Right atrium auricular region (tissue), 2 donors: ENCODE measurements around the gene MEAF6. TPM values are rescaled to one million over a fixed set of nuclear protein-coding genes. Genes with fewer than 3 reads are reported as not detected.

Experiments
- DNase-seq: peaks from one replicate; pipeline ENCODE4 v3.0.0-alpha.2; 2019; ENCODE audit warnings: low spot score
- H3K27ac ChIP-seq, 2 donors: fragments of 200-600 bp; sonication (generic); 1 replicate in 1 of 2; 2 replicates in 1 of 2; pipeline ENCODE4 v1.5.1; 2016 to 2019
- H3K27me3 ChIP-seq, 2 donors: fragments of 200-600 bp; sonication (generic); one replicate each; pipeline versions ENCODE4 v1.5.1 to v1.6.0; 2017 to 2019
- H3K36me3 ChIP-seq: fragments of 200-600 bp; sonication (generic); one replicate; pipeline ENCODE4 v1.5.1; 2016
- H3K4me1 ChIP-seq, 2 donors: fragments of 200-600 bp; sonication (generic); one replicate each; pipeline versions ENCODE4 v1.5.1 to v1.6.0; 2017 to 2019
- H3K4me3 ChIP-seq, 2 donors: fragments of 200-600 bp; sonication (generic); 1 replicate in 1 of 2; 2 replicates in 1 of 2; pipeline ENCODE4 v1.5.1; 2017 to 2019; ENCODE audit warnings: mild to moderate bottlenecking in 1 of 2, moderate library complexity in 1 of 2
- H3K9me3 ChIP-seq, 2 donors: fragments of 200-600 bp; sonication (generic); one replicate each; pipeline ENCODE4 v1.5.1; 2019
- CTCF ChIP-seq, 2 donors: fragments of 200-600 bp; sonication (generic); IDR thresholded peaks; one replicate each; pipeline ENCODE4 v1.5.1; 2019; ENCODE audit warnings: antibody characterized with exemption in 2 of 2
- total RNA-seq, 2 donors: library from RNA; depleted of rRNA; stranded (reverse); fragments of >200 nt; gene quantifications; one replicate each; pipeline ENCODE4 v1.1.0, GENCODE V29; 2016

MEAF6 gene
- total RNA-seq, 2 donors from 2014 or later = 50.4 to 61.0 TPM

GRCh38 chr1:37501661-37502060 is 12.9 kb downstream of the MEAF6 start:
- H3K27ac ChIP-seq = no peak overlapping the region
- no peaks in the 10 kb centered on the region for H3K9me3 ChIP-seq
- peaks cover 0 to 11% of the 10 kb centered on the region in 2 donors for H3K4me1 ChIP-seq
- peaks cover 17% of the 10 kb centered on the region for H3K36me3 ChIP-seq
- TF ChIP-seq CTCF (IDR thresholded peaks at IDR 0.05) = no peak
- no peaks in the 10 kb centered on the region for H3K27me3 ChIP-seq
- no peak overlapping the region for H3K4me3 ChIP-seq
- DNase-seq = no peak

- Histone ChIP-seq H3K4me1 (peaks cover 0 to 11% of the 10 kb centered on the region in 2 donors), H3K27ac (no peak overlapping the region), H3K4me3 (no peak overlapping the region), H3K27me3 (no peaks in the 10 kb centered on the region), H3K36me3 (peaks cover 14% of the 10 kb centered on the region), H3K9me3 (no peaks in the 10 kb centered on the region)
- no peak for TF ChIP-seq CTCF (IDR thresholded peaks at IDR 0.05)
- peak; percentile 59 for DNase-seq
Measured at GRCh38 chr1:37498872-37499617, 15.5 kb downstream of the MEAF6 start.

- TF ChIP-seq CTCF (IDR thresholded peaks at IDR 0.05) = no peak
- no peak for DNase-seq
- Histone ChIP-seq H3K4me1 (peaks cover 0 to 11% of the 10 kb centered on the region in 2 donors), H3K36me3 (peaks cover 14% of the 10 kb centered on the region), H3K4me3 (no peak overlapping the region), H3K27ac (no peak overlapping the region), H3K9me3 (no peaks in the 10 kb centered on the region), H3K27me3 (no peaks in the 10 kb centered on the region)
Measured at GRCh38 chr1:37497832-37498231, 16.7 kb downstream of the MEAF6 start.

- H3K9me3 ChIP-seq = no peaks in the 10 kb centered on the region
- peaks cover 0 to 11% of the 10 kb centered on the region in 2 donors for H3K4me1 ChIP-seq
- peaks cover 7% of the 10 kb centered on the region for H3K36me3 ChIP-seq
- TF ChIP-seq CTCF (IDR thresholded peaks at IDR 0.05) = no peak
- DNase-seq = no peak
- H3K4me3 ChIP-seq = no peak overlapping the region
- no peaks in the 10 kb centered on the region for H3K27me3 ChIP-seq
- no peak overlapping the region for H3K27ac ChIP-seq
Measured at GRCh38 chr1:37495875-37496274, 18.7 kb downstream of the MEAF6 start.

GRCh38 chr1:37493336-37494098 is 21.0 kb downstream of the MEAF6 start:
- Histone ChIP-seq H3K27ac (no peak overlapping the region), H3K27me3 (no peaks in the 10 kb centered on the region), H3K4me3 (no peak overlapping the region), H3K36me3 (peaks cover 12% of the 10 kb centered on the region), H3K9me3 (no peaks in the 10 kb centered on the region), H3K4me1 (no peaks in the 10 kb centered on the region)
- DNase-seq = no peak
- no peak for TF ChIP-seq CTCF (IDR thresholded peaks at IDR 0.05)
